ENCODE data around the gene WIPF1. TPM values are rescaled to one million over a fixed set of nuclear protein-coding genes. Genes with fewer than 3 reads are reported as not detected.
A peak's percentile ranks its signal among the peaks of the same experiment; 100 is the strongest.

WIPF1 gene
- total RNA-seq, 3 donors from 2014 or later (not counting 1 experiment from before 2014, with no cell fraction given): 508 to 640 (median 555) TPM

DNA sequence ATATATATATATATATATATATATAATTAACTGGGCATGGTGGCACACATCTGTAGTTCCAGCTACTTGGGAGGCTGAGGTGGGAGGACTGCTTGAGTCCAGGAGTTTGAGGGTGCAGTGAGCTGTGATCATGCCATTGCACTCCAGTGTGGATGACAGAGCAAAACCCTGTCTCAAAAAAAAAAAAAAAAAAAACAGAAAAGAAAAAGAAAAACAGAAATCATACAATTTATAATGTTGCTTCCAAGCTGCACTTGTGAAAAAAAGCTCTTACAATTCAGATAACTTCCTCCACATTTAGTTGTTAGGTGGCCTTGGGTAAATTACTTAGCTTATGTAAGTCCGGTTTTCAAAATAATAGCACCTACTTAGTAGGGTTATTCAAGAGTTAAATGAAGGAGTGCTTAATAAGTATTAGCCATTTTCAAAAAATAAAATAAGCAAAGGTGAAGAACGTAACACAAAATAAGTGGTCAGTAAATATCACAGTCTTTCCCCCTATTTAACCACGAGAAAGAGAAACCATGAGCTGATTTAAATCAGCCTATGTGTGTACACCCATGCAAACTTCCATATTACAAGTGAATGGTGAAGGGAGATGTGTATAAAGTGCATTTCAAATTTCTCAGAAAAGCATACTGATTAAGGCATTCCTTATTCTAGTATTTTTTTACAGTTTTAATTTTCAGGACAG, 2.3 kb downstream of the WIPF1 start:
- Mint-ChIP-seq H3K27ac (peak overlapping the region; percentile 95 to 98), H3K9me3 (no peaks in the 10 kb centered on the region), H3K36me3 (peaks cover 8% of the 10 kb centered on the region), H3K4me1 (peaks cover 62 to 88% of the 10 kb centered on the region in 2 donors), H3K27me3 (ENCODE audit: low read depth in 2 of 2) (no peaks in the 10 kb centered on the region), H3K4me3 (peak overlapping the region; percentile 91)
- Histone ChIP-seq H3K27me3 (ENCODE audit: control insufficient read depth, insufficient read depth, low read length) (no peaks in the 10 kb centered on the region), H3K4me1 (ENCODE audit: control insufficient read depth, insufficient read depth, low read length) (peaks cover 48% of the 10 kb centered on the region), H3K4me3 (ENCODE audit: low read length) (peak overlapping the region; percentile 87), H3K36me3 (ENCODE audit: control insufficient read depth, insufficient read depth, low read length) (peaks cover 18% of the 10 kb centered on the region), H3K9me3 (ENCODE audit: control insufficient read depth, insufficient read depth, low read length) (no peaks in the 10 kb centered on the region), H3K27ac (ENCODE audit: low read length) (peak overlapping the region; percentile 97)
- 0% methylated on average over 2 of the region's 3 CpGs for WGBS (ENCODE audit: insufficient coverage)
- intact Hi-C loops (cut with micrococcal nuclease): loop anchor here (10.0 kb wide), 1 partner anchor 630 kb away; the partner anchor contains the start of gene SP3
- DNase-seq: peak in 1 of 2 donors; percentile 53
- peak; percentile 36 to 61 (median 38) for ATAC-seq
- TF ChIP-seq, protein P1, sequence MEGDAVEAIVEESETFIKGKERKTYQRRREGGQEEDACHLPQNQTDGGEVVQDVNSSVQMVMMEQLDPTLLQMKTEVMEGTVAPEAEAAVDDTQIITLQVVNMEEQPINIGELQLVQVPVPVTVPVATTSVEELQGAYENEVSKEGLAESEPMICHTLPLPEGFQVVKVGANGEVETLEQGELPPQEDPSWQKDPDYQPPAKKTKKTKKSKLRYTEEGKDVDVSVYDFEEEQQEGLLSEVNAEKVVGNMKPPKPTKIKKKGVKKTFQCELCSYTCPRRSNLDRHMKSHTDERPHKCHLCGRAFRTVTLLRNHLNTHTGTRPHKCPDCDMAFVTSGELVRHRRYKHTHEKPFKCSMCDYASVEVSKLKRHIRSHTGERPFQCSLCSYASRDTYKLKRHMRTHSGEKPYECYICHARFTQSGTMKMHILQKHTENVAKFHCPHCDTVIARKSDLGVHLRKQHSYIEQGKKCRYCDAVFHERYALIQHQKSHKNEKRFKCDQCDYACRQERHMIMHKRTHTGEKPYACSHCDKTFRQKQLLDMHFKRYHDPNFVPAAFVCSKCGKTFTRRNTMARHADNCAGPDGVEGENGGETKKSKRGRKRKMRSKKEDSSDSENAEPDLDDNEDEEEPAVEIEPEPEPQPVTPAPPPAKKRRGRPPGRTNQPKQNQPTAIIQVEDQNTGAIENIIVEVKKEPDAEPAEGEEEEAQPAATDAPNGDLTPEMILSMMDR (IDR thresholded peaks at IDR 0.05): no peak

DNA sequence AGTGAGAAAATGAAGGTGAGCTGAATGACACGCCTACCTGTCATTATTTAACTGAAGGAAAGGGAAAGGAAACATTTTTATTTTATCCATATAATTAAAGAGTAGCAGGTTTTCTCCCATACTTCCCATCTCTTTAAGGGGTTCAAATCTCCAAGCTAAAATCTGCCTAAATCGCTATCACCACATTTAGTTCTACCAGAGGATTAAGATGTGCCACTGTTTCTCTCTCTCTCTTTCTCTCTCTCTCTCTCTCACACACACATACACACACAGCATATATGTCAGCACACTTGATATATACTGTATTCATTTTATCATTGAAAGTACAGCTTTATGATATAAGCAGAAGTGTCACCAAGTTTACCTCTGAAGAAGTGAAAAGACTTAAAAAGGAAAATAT, 3.1 kb downstream of the WIPF1 start:
- WGBS (ENCODE audit: insufficient coverage): 18% methylated on average over 1 of the region's 2 CpGs
- H3K27me3 Mint-ChIP-seq (ENCODE audit: low read depth in 2 of 2): no peaks in the 10 kb centered on the region
- peak overlapping the region; percentile 91 for H3K4me3 Mint-ChIP-seq
- Histone ChIP-seq H3K4me3 (ENCODE audit: low read length) (peak overlapping the region; percentile 87), H3K27me3 (ENCODE audit: control insufficient read depth, insufficient read depth, low read length) (no peaks in the 10 kb centered on the region), H3K27ac (ENCODE audit: low read length) (peak overlapping the region; percentile 97), H3K36me3 (ENCODE audit: control insufficient read depth, insufficient read depth, low read length) (peaks cover 21% of the 10 kb centered on the region), H3K9me3 (ENCODE audit: control insufficient read depth, insufficient read depth, low read length) (no peaks in the 10 kb centered on the region), H3K4me1 (ENCODE audit: control insufficient read depth, insufficient read depth, low read length) (peaks cover 49% of the 10 kb centered on the region)
- TF ChIP-seq, protein P1 (IDR thresholded peaks at IDR 0.05): no peak
- H3K9me3 Mint-ChIP-seq: no peaks in the 10 kb centered on the region
- ATAC-seq: no peak
- H3K27ac Mint-ChIP-seq: peak overlapping the region; percentile 95 to 98
- DNase-seq: no peak
- H3K4me1 Mint-ChIP-seq: peaks cover 63 to 88% of the 10 kb centered on the region in 2 donors
- intact Hi-C loops (cut with micrococcal nuclease): loop anchor here (5.0 to 10.0 kb wide), 4 partner anchors 88 to 630 kb away; partner anchors contain the start of genes ATF2 and SP3
- H3K36me3 Mint-ChIP-seq: peaks cover 8% of the 10 kb centered on the region

DNA sequence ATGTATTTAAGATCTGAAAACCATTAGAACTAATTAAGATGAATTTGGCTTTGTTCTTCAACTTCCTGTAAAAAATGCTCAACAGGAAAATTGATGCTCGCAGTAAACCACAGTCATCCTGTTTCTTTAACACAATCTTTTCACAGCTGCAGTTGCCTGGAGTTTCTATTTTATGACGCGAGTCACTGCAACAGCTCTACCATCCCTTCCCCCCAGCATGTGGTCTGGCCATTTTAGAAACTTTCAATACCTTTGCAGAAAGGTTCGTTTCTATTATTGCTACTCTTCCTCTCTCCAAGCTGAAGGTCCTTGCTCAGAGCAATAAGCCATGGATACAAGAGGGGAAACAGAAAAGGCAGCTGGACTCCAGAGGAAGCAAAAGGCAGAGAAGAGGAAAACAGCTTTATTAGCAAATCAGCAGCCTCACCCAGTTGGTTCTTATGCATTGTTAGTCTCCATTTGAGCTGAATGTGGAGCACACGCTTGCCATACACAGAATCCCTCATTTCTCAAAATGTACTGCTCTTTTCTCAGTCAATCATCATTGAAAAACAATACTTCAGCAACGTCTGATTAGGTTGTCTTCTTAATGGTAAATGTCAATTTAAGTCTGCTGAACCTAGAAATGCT, 3.9 kb downstream of the WIPF1 start:
- 0% methylated on average over 5 of the region's 6 CpGs for WGBS (ENCODE audit: insufficient coverage)
- Histone ChIP-seq H3K27me3 (ENCODE audit: control insufficient read depth, insufficient read depth, low read length) (no peaks in the 10 kb centered on the region), H3K9me3 (ENCODE audit: control insufficient read depth, insufficient read depth, low read length) (no peaks in the 10 kb centered on the region), H3K4me1 (ENCODE audit: control insufficient read depth, insufficient read depth, low read length) (peaks cover 50% of the 10 kb centered on the region), H3K36me3 (ENCODE audit: control insufficient read depth, insufficient read depth, low read length) (peaks cover 21% of the 10 kb centered on the region), H3K27ac (ENCODE audit: low read length) (peak overlapping the region; percentile 97), H3K4me3 (ENCODE audit: low read length) (peak overlapping the region; percentile 87)
- peak; percentile 60 to 84 (median 77) for ATAC-seq
- Mint-ChIP-seq H3K4me3 (peak overlapping the region; percentile 91), H3K27me3 (ENCODE audit: low read depth in 2 of 2) (no peaks in the 10 kb centered on the region), H3K27ac (peak overlapping the region; percentile 95 to 98), H3K36me3 (peaks cover 8% of the 10 kb centered on the region), H3K4me1 (peaks cover 64 to 88% of the 10 kb centered on the region in 2 donors), H3K9me3 (no peaks in the 10 kb centered on the region)
- TF ChIP-seq, protein P1 (IDR thresholded peaks at IDR 0.05): no peak
- peak; percentile 57 to 93 for DNase-seq
- intact Hi-C loops (cut with micrococcal nuclease): loop anchor here (1.0 to 10.0 kb wide), 5 partner anchors 15 to 629 kb away; partner anchors contain the start of genes ATF2 and SP3
